Measurements from ENCODE around the gene ITIH3. TPM values are rescaled to one million over a fixed set of nuclear protein-coding genes. Genes with fewer than 3 reads are reported as not detected.

Gene ITIH3
- total RNA-seq, 1 donor from 2014 or later = not detected

- DNase-seq (ENCODE audit: low read depth) = no peak
Observed at GRCh38 chr3:52779011-52779836, 15.4 kb upstream of the ITIH3 start.

GRCh38 chr3:52779837-52780585 is 14.6 kb upstream of the ITIH3 start:
- no peak for DNase-seq (ENCODE audit: low read depth)

GRCh38 chr3:52781741-52782140 is 12.9 kb upstream of the ITIH3 start:
- DNase-seq (ENCODE audit: low read depth) = no peak

GRCh38 chr3:52782412-52783210 is 12.0 kb upstream of the ITIH3 start:
- no peak for DNase-seq (ENCODE audit: low read depth)

GRCh38 chr3:52783211-52783555 is 11.4 kb upstream of the ITIH3 start:
- no peak for DNase-seq (ENCODE audit: low read depth)

GRCh38 chr3:52784021-52784621 is 10.5 kb upstream of the ITIH3 start:
- no peak for DNase-seq (ENCODE audit: low read depth)

- DNase-seq (ENCODE audit: low read depth) = no peak
Observed at GRCh38 chr3:52784931-52785590, 9.5 kb upstream of the ITIH3 start.

GRCh38 chr3:52786330-52787215 is 8.0 kb upstream of the ITIH3 start:
- no peak for DNase-seq (ENCODE audit: low read depth)

- no peak for DNase-seq (ENCODE audit: low read depth)
Observed at GRCh38 chr3:52787246-52787645, 7.3 kb upstream of the ITIH3 start.

- no peak for DNase-seq (ENCODE audit: low read depth)
Observed at GRCh38 chr3:52787672-52788625, 6.6 kb upstream of the ITIH3 start.

GRCh38 chr3:52788890-52789745 is 5.5 kb upstream of the ITIH3 start:
- DNase-seq (ENCODE audit: low read depth) = no peak

- no peak for DNase-seq (ENCODE audit: low read depth)
Observed at GRCh38 chr3:52789746-52790040, 4.9 kb upstream of the ITIH3 start.

GRCh38 chr3:52790337-52790736 is 4.3 kb upstream of the ITIH3 start:
- DNase-seq (ENCODE audit: low read depth) = no peak

- DNase-seq (ENCODE audit: low read depth) = no peak
Observed at GRCh38 chr3:52790741-52791140, 3.9 kb upstream of the ITIH3 start.

GRCh38 chr3:52791366-52791765 is 3.2 kb upstream of the ITIH3 start:
- DNase-seq (ENCODE audit: low read depth) = no peak

GRCh38 chr3:52791928-52792327 is 2.7 kb upstream of the ITIH3 start:
- DNase-seq (ENCODE audit: low read depth) = no peak

GRCh38 chr3:52792413-52792812 is 2.2 kb upstream of the ITIH3 start:
- no peak for DNase-seq (ENCODE audit: low read depth)

GRCh38 chr3:52792961-52793695 is 1.5 kb upstream of the ITIH3 start:
- DNase-seq (ENCODE audit: low read depth) = no peak

All from renal cortical epithelial cell (primary cell).